ENCODE results near the gene WDR5.

Gene WDR5

GRCh38 chr9:134157378-134157885 is 21.6 kb downstream of the WDR5 start:
- Histone ChIP-seq H3K4me1 (ENCODE audit: control insufficient read depth, insufficient read depth, low read length, poor library complexity, severe bottlenecking) (no peaks in the 10 kb centered on the region), H3K27me3 (replicated peaks; ENCODE audit: control insufficient read depth, insufficient read depth, low read length, poor library complexity, severe bottlenecking) (no peaks in the 10 kb centered on the region), H3K9me3 (ENCODE audit: control insufficient read depth, low read length) (no peaks in the 10 kb centered on the region), H3K36me3 (ENCODE audit: control insufficient read depth, insufficient read depth, low read length) (peaks cover 63% of the 10 kb centered on the region), H3K27ac (ENCODE audit: insufficient read depth, low read length, poor library complexity, severe bottlenecking) (no peak overlapping the region), H3K4me3 (ENCODE audit: insufficient read depth, low read depth, low read length, poor library complexity, severe bottlenecking) (no peak overlapping the region)
- DNase-seq: no peak

GRCh38 chr9:134158242-134158641 is 22.4 kb downstream of the WDR5 start:
- peaks cover 55% of the 10 kb centered on the region for H3K36me3 ChIP-seq (ENCODE audit: control insufficient read depth, insufficient read depth, low read length)

DNA sequence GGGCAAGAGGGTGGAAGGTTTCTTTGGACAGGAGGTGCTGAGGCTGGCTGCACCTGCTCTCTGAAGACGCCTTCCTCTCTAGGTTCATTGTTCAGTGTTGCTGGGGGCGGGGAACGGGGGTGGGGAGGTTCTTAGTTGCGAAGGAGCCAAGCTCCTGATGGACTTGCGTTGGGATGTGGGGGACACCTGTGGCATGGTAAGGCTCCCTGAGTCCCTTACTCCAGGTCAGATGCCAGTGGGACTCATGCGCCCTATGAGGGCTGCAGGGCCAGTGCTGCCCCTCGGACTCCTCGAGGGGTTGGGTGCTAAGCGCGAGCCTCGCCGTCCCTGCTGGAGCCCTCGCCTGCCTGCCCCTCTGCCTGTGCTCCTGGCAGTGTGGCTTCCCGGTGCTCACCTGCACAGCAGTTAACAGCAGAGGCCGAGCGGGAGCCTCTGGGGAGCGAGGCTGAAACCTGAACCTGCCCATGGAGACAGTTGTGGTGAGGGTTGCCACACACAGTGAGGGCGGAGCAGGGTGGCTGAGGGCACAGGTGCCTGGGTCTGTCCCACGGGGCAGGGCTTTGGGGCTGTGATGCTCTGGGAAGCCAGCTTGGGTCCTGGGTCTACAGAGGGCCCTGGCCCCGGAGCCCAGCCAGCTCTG is 23.0 kb downstream of the WDR5 start:
- Histone ChIP-seq H3K36me3 (ENCODE audit: control insufficient read depth, insufficient read depth, low read length) (peaks cover 48% of the 10 kb centered on the region), H3K9me3 (ENCODE audit: control insufficient read depth, low read length) (no peaks in the 10 kb centered on the region), H3K4me1 (ENCODE audit: control insufficient read depth, insufficient read depth, low read length, poor library complexity, severe bottlenecking) (peaks cover 13% of the 10 kb centered on the region), H3K4me3 (ENCODE audit: insufficient read depth, low read depth, low read length, poor library complexity, severe bottlenecking) (no peak overlapping the region), H3K27me3 (replicated peaks; ENCODE audit: control insufficient read depth, insufficient read depth, low read length, poor library complexity, severe bottlenecking) (no peaks in the 10 kb centered on the region), H3K27ac (ENCODE audit: insufficient read depth, low read length, poor library complexity, severe bottlenecking) (no peak overlapping the region)
- DNase-seq: no peak

More at GRCh38 chr9:134158242-134158641, 22.4 kb downstream of the WDR5 start:
- Histone ChIP-seq H3K4me3 (ENCODE audit: insufficient read depth, low read depth, low read length, poor library complexity, severe bottlenecking) (no peak overlapping the region), H3K9me3 (ENCODE audit: control insufficient read depth, low read length) (no peaks in the 10 kb centered on the region), H3K27me3 (replicated peaks; ENCODE audit: control insufficient read depth, insufficient read depth, low read length, poor library complexity, severe bottlenecking) (no peaks in the 10 kb centered on the region), H3K27ac (ENCODE audit: insufficient read depth, low read length, poor library complexity, severe bottlenecking) (no peak overlapping the region), H3K4me1 (ENCODE audit: control insufficient read depth, insufficient read depth, low read length, poor library complexity, severe bottlenecking) (peaks cover 7% of the 10 kb centered on the region)
- no peak for DNase-seq

GRCh38 chr9:134159566-134160245 is 23.8 kb downstream of the WDR5 start:
- Histone ChIP-seq H3K27ac (ENCODE audit: insufficient read depth, low read length, poor library complexity, severe bottlenecking) (no peak overlapping the region), H3K4me3 (ENCODE audit: insufficient read depth, low read depth, low read length, poor library complexity, severe bottlenecking) (no peak overlapping the region), H3K36me3 (ENCODE audit: control insufficient read depth, insufficient read depth, low read length) (peaks cover 40% of the 10 kb centered on the region), H3K4me1 (ENCODE audit: control insufficient read depth, insufficient read depth, low read length, poor library complexity, severe bottlenecking) (peaks cover 14% of the 10 kb centered on the region), H3K27me3 (replicated peaks; ENCODE audit: control insufficient read depth, insufficient read depth, low read length, poor library complexity, severe bottlenecking) (no peaks in the 10 kb centered on the region), H3K9me3 (ENCODE audit: control insufficient read depth, low read length) (no peaks in the 10 kb centered on the region)
- DNase-seq: no peak

DNA sequence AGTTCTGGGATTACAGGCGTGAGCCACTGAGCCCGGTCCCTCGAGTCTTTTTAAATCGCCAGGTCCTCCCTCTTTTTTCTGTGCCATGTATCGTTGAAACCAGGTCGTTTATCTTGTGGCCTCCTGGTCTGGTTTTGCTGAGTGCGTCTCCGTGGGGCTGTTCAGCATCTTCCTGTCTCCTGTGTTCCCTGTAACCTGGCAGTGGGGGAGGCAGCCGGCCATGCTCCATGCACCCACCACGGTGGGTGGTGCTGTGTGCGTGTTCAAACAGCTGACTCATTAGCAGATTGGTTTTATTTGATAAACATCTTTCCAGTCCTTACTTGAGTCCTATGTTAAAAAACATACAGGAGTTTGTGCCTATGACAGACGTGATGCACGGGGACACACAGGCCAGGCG is 25.8 kb downstream of the WDR5 start:
- peaks cover 14% of the 10 kb centered on the region for H3K4me1 ChIP-seq (ENCODE audit: control insufficient read depth, insufficient read depth, low read length, poor library complexity, severe bottlenecking)
- no peak overlapping the region for H3K27ac ChIP-seq (ENCODE audit: insufficient read depth, low read length, poor library complexity, severe bottlenecking)
- peaks cover 21% of the 10 kb centered on the region for H3K36me3 ChIP-seq (ENCODE audit: control insufficient read depth, insufficient read depth, low read length)
- H3K9me3 ChIP-seq (ENCODE audit: control insufficient read depth, low read length): no peaks in the 10 kb centered on the region
- no peak overlapping the region for H3K4me3 ChIP-seq (ENCODE audit: insufficient read depth, low read depth, low read length, poor library complexity, severe bottlenecking)
- no peaks in the 10 kb centered on the region for H3K27me3 ChIP-seq (replicated peaks; ENCODE audit: control insufficient read depth, insufficient read depth, low read length, poor library complexity, severe bottlenecking)
- no peak for DNase-seq

- H3K27me3 ChIP-seq (replicated peaks; ENCODE audit: control insufficient read depth, insufficient read depth, low read length, poor library complexity, severe bottlenecking): no peaks in the 10 kb centered on the region
- H3K36me3 ChIP-seq (ENCODE audit: control insufficient read depth, insufficient read depth, low read length): peaks cover 14% of the 10 kb centered on the region
- H3K27ac ChIP-seq (ENCODE audit: insufficient read depth, low read length, poor library complexity, severe bottlenecking): no peak overlapping the region
- H3K9me3 ChIP-seq (ENCODE audit: control insufficient read depth, low read length): no peaks in the 10 kb centered on the region
- H3K4me1 ChIP-seq (ENCODE audit: control insufficient read depth, insufficient read depth, low read length, poor library complexity, severe bottlenecking): peaks cover 14% of the 10 kb centered on the region
- no peak overlapping the region for H3K4me3 ChIP-seq (ENCODE audit: insufficient read depth, low read depth, low read length, poor library complexity, severe bottlenecking)
- DNase-seq: no peak
Measured at GRCh38 chr9:134162212-134162775, 26.4 kb downstream of the WDR5 start.

- Histone ChIP-seq H3K36me3 (ENCODE audit: control insufficient read depth, insufficient read depth, low read length) (peaks cover 8% of the 10 kb centered on the region), H3K4me1 (ENCODE audit: control insufficient read depth, insufficient read depth, low read length, poor library complexity, severe bottlenecking) (peaks cover 14% of the 10 kb centered on the region), H3K4me3 (ENCODE audit: insufficient read depth, low read depth, low read length, poor library complexity, severe bottlenecking) (no peak overlapping the region), H3K27ac (ENCODE audit: insufficient read depth, low read length, poor library complexity, severe bottlenecking) (no peak overlapping the region), H3K27me3 (replicated peaks; ENCODE audit: control insufficient read depth, insufficient read depth, low read length, poor library complexity, severe bottlenecking) (no peaks in the 10 kb centered on the region), H3K9me3 (ENCODE audit: control insufficient read depth, low read length) (no peaks in the 10 kb centered on the region)
- DNase-seq: no peak
Measured at GRCh38 chr9:134162926-134163370, 27.1 kb downstream of the WDR5 start.

GRCh38 chr9:134163371-134164196 is 27.7 kb downstream of the WDR5 start:
- Histone ChIP-seq H3K27me3 (replicated peaks; ENCODE audit: control insufficient read depth, insufficient read depth, low read length, poor library complexity, severe bottlenecking) (no peaks in the 10 kb centered on the region), H3K4me3 (ENCODE audit: insufficient read depth, low read depth, low read length, poor library complexity, severe bottlenecking) (no peak overlapping the region), H3K36me3 (ENCODE audit: control insufficient read depth, insufficient read depth, low read length) (peaks cover 1% of the 10 kb centered on the region), H3K27ac (ENCODE audit: insufficient read depth, low read length, poor library complexity, severe bottlenecking) (no peak overlapping the region), H3K4me1 (ENCODE audit: control insufficient read depth, insufficient read depth, low read length, poor library complexity, severe bottlenecking) (peaks cover 14% of the 10 kb centered on the region), H3K9me3 (ENCODE audit: control insufficient read depth, low read length) (no peaks in the 10 kb centered on the region)
- peak; percentile 53 to 61 (median 58) for DNase-seq

GRCh38 chr9:134164879-134165278 is 29.0 kb downstream of the WDR5 start:
- Histone ChIP-seq H3K27ac (ENCODE audit: insufficient read depth, low read length, poor library complexity, severe bottlenecking) (no peak overlapping the region), H3K27me3 (replicated peaks; ENCODE audit: control insufficient read depth, insufficient read depth, low read length, poor library complexity, severe bottlenecking) (no peaks in the 10 kb centered on the region), H3K36me3 (ENCODE audit: control insufficient read depth, insufficient read depth, low read length) (no peaks in the 10 kb centered on the region), H3K4me3 (ENCODE audit: insufficient read depth, low read depth, low read length, poor library complexity, severe bottlenecking) (no peak overlapping the region), H3K4me1 (ENCODE audit: control insufficient read depth, insufficient read depth, low read length, poor library complexity, severe bottlenecking) (peaks cover 14% of the 10 kb centered on the region), H3K9me3 (ENCODE audit: control insufficient read depth, low read length) (no peaks in the 10 kb centered on the region)
- no peak for DNase-seq

Measured in effector memory CD4-positive, alpha-beta T cell (primary cell).